Parathyroid adenoma (tissue), 2 donors: ENCODE data around the gene LYPD5.
"Not testable (repeated sequence)": the region's sequence is repeated elsewhere in the genome, so short reads cannot be mapped to it uniquely, and the experiment has no call there.

ENCODE experiments used
- H2AFZ ChIP-seq: fragments of 300-600 bp; sonication (generic); one replicate; pipeline ENCODE4 v1.7.0; 2017; ENCODE audit warnings: antibody characterized with exemption, mild to moderate bottlenecking
- H3K27ac ChIP-seq: fragments of 300-600 bp; sonication (generic); one replicate; pipeline ENCODE4 v1.7.0; 2017
- H3K27me3 ChIP-seq: fragments of 300-600 bp; sonication (generic); one replicate; pipeline ENCODE4 v1.7.0; 2017; ENCODE audit warnings: low read length; ENCODE audit not compliant: control insufficient read depth, insufficient read depth
- H3K36me3 ChIP-seq: fragments of 300-600 bp; sonication (generic); one replicate; pipeline ENCODE4 v1.7.0; 2017; ENCODE audit warnings: low read length; ENCODE audit not compliant: control insufficient read depth, insufficient read depth
- H3K4me1 ChIP-seq: fragments of 300-600 bp; sonication (generic); one replicate; pipeline ENCODE4 v1.7.0; 2017; ENCODE audit warnings: control low read depth
- H3K4me2 ChIP-seq: fragments of 300-600 bp; sonication (generic); one replicate; pipeline ENCODE4 v1.7.0; 2017; ENCODE audit warnings: low read length
- H3K4me3 ChIP-seq: fragments of 300-600 bp; sonication (generic); one replicate; pipeline ENCODE4 v1.7.0; 2017; ENCODE audit warnings: low read depth, low read length
- H3K79me2 ChIP-seq: fragments of 300-600 bp; sonication (generic); one replicate; pipeline ENCODE4 v1.7.0; 2017; ENCODE audit warnings: control low read depth
- H3K9ac ChIP-seq: fragments of 300-600 bp; sonication (generic); one replicate; pipeline ENCODE4 v1.7.0; 2017; ENCODE audit warnings: mild to moderate bottlenecking
- H3K9me3 ChIP-seq: fragments of 300-600 bp; sonication (generic); one replicate; pipeline ENCODE4 v1.7.0; 2017; ENCODE audit warnings: low read length; ENCODE audit not compliant: control insufficient read depth
- TF ChIP-seq, protein P1 (sequence below): fragments of 300-600 bp; sonication (generic); IDR thresholded peaks from one replicate; pipeline ENCODE4 v1.7.0; 2017; ENCODE audit warnings: antibody characterized with exemption, mild to moderate bottlenecking
- donor health status: primary hyperparathyroidism.

The LYPD5 gene

DNA sequence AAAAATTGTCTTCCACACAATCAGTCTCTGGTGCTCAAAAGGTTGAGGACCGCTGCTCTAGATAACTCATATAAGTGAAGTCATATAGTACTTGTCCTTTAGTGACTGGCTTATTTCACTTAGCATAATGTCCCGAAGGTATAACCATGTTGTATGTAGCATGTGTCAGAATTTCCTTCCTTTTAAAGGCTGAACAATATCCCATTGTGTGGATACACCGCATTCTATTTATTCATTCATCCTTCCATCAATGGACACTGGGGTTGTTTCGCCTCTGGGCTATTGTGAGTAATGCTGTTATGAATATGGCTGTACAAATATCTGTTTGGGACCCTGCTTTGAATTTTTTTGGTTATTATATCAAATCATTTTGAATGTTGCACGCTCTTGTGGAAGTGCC, 4.6 kb upstream of the LYPD5 start:
- Histone ChIP-seq H3K79me2 (no peaks in the 10 kb centered on the region), H3K4me2 (no peak overlapping the region), H3K9me3 (no peaks in the 10 kb centered on the region), H3K4me3 (no peak overlapping the region), H3K27ac (no peak overlapping the region), H2AFZ (no peak overlapping the region), H3K9ac (no peak overlapping the region), H3K4me1 (no peaks in the 10 kb centered on the region), H3K27me3 (no peaks in the 10 kb centered on the region), H3K36me3 (no peaks in the 10 kb centered on the region)
- TF ChIP-seq, protein P1, sequence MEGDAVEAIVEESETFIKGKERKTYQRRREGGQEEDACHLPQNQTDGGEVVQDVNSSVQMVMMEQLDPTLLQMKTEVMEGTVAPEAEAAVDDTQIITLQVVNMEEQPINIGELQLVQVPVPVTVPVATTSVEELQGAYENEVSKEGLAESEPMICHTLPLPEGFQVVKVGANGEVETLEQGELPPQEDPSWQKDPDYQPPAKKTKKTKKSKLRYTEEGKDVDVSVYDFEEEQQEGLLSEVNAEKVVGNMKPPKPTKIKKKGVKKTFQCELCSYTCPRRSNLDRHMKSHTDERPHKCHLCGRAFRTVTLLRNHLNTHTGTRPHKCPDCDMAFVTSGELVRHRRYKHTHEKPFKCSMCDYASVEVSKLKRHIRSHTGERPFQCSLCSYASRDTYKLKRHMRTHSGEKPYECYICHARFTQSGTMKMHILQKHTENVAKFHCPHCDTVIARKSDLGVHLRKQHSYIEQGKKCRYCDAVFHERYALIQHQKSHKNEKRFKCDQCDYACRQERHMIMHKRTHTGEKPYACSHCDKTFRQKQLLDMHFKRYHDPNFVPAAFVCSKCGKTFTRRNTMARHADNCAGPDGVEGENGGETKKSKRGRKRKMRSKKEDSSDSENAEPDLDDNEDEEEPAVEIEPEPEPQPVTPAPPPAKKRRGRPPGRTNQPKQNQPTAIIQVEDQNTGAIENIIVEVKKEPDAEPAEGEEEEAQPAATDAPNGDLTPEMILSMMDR = no peak

GRCh38 chr19:43806401-43806800, 4.2 kb upstream of the LYPD5 start:
- not testable (repeated sequence) for H3K36me3 ChIP-seq, H3K79me2 ChIP-seq, H2AFZ ChIP-seq, H3K9ac ChIP-seq, H3K27ac ChIP-seq, H3K4me2 ChIP-seq, H3K9me3 ChIP-seq, H3K4me1 ChIP-seq, H3K27me3 ChIP-seq, H3K4me3 ChIP-seq

- no peaks in the 10 kb centered on the region for H3K36me3 ChIP-seq
- TF ChIP-seq, protein P1 = no peak
- H3K27me3 ChIP-seq = no peaks in the 10 kb centered on the region
- H3K79me2 ChIP-seq = no peaks in the 10 kb centered on the region
- H3K27ac ChIP-seq = no peak overlapping the region
- no peaks in the 10 kb centered on the region for H3K4me1 ChIP-seq
- no peak overlapping the region for H3K4me3 ChIP-seq
- H3K9ac ChIP-seq = no peak overlapping the region
- no peak overlapping the region for H2AFZ ChIP-seq
- H3K9me3 ChIP-seq = no peaks in the 10 kb centered on the region
- no peak overlapping the region for H3K4me2 ChIP-seq
Observed at GRCh38 chr19:43804432-43804831, 2.2 kb upstream of the LYPD5 start.

GRCh38 chr19:43799502-43800142, 2.6 kb downstream of the LYPD5 start:
- Histone ChIP-seq H3K36me3 (no peaks in the 10 kb centered on the region), H3K9me3 (no peaks in the 10 kb centered on the region), H3K27me3 (no peaks in the 10 kb centered on the region), H3K4me1 (no peaks in the 10 kb centered on the region), H3K4me2 (no peak overlapping the region), H2AFZ (peak overlapping the region; percentile 29), H3K27ac (no peak overlapping the region), H3K9ac (no peak overlapping the region), H3K79me2 (no peaks in the 10 kb centered on the region), H3K4me3 (no peak overlapping the region)
- TF ChIP-seq, protein P1 = no peak

- TF ChIP-seq, protein P1 = no peak
Observed at GRCh38 chr19:43798546-43799409, 3.5 kb downstream of the LYPD5 start.

More at GRCh38 chr19:43798546-43799409, 3.5 kb downstream of the LYPD5 start:
- no peaks in the 10 kb centered on the region for H3K4me1 ChIP-seq
- no peaks in the 10 kb centered on the region for H3K36me3 ChIP-seq
- H3K79me2 ChIP-seq = no peaks in the 10 kb centered on the region
- no peak overlapping the region for H3K27ac ChIP-seq
- H3K9ac ChIP-seq = no peak overlapping the region
- H3K9me3 ChIP-seq = no peaks in the 10 kb centered on the region
- H2AFZ ChIP-seq = peak overlapping the region; percentile 87
- H3K4me3 ChIP-seq = peak overlapping the region; percentile 27
- H3K4me2 ChIP-seq = peak overlapping the region; percentile 48
- no peaks in the 10 kb centered on the region for H3K27me3 ChIP-seq
